H1 (cell line): ENCODE measurements around the gene GID8. TPM values are rescaled to one million over a fixed set of nuclear protein-coding genes. Genes with fewer than 3 reads are reported as not detected.
A peak's percentile ranks its signal among the peaks of the same experiment; 100 is the strongest.

Source experiments
- CTCF ChIA-PET: fragments of 300-600 bp; sonication (Branson Sonifier 250); formaldehyde crosslinking; loops from one replicate; lab custom pipeline; 2021; ENCODE audit not compliant: partially characterized antibody; lab: Charles Lee
- POLR2A ChIA-PET: fragments of 300-600 bp; sonication (Branson Sonifier 250); formaldehyde crosslinking; loops from one replicate; lab custom pipeline; 2021; ENCODE audit warnings: inconsistent platforms; ENCODE audit not compliant: partially characterized antibody; lab: Charles Lee
- DNase-seq, 2 experiments: peaks; one replicate each; pipeline versions ENCODE4 v3.0.0 to v3.0.0-alpha.2; 2010 to 2022; ENCODE audit warnings: low spot score in 2 of 2, low read depth in 1 of 2, mixed read lengths in 1 of 2
- FAIRE-seq: peaks from 2 replicates; lab custom pipeline; 2011; peaks lifted over from hg19 to GRCh38; lab: Jason Lieb, UNC
- H2AFZ ChIP-seq: 2 replicates; pipeline ENCODE4 v1.8.1; 2012; ENCODE audit warnings: low read length, inconsistent platforms
- H2AK5ac ChIP-seq: 2 replicates; pipeline ENCODE4 v1.6.1; 2013; ENCODE audit warnings: low read depth, low read length
- H2BK120ac ChIP-seq: replicated peaks from 2 replicates; pipeline ENCODE3; 2013; ENCODE audit warnings: low read depth, low read length, inconsistent platforms
- H2BK12ac ChIP-seq: 2 replicates; pipeline ENCODE4 v1.6.1; 2013; ENCODE audit warnings: low read depth, low read length
- H2BK15ac ChIP-seq: 2 replicates; pipeline ENCODE4 v1.6.1; 2013; ENCODE audit warnings: low read length
- H2BK20ac ChIP-seq: 2 replicates; pipeline ENCODE4 v1.6.1; 2013; ENCODE audit warnings: low read length
- H2BK5ac ChIP-seq: 2 replicates; pipeline ENCODE4 v1.6.1; 2013; ENCODE audit warnings: low read depth, low read length
- H3K14ac ChIP-seq: 2 replicates; pipeline ENCODE4 v1.6.1; 2013; ENCODE audit warnings: inconsistent platforms; ENCODE audit not compliant: insufficient read length
- H3K18ac ChIP-seq: 2 replicates; pipeline ENCODE4 v1.6.1; 2013; ENCODE audit warnings: low read length; ENCODE audit errors: extremely low read depth
- H3K23ac ChIP-seq: 2 replicates; pipeline ENCODE4 v1.6.1; 2013; ENCODE audit warnings: inconsistent platforms; ENCODE audit not compliant: insufficient read length
- H3K23me2 ChIP-seq: 2 replicates; pipeline ENCODE4 v1.6.1; 2013; ENCODE audit warnings: low read depth, low read length
- H3K27ac ChIP-seq: 2 replicates; pipeline ENCODE4 v1.6.1; 2011; ENCODE audit warnings: low read depth, low read length, inconsistent platforms
- H3K27me3 ChIP-seq, 4 experiments: replicated peaks in 1 of 4; 1 replicate in 1 of 4; 2 replicates in 3 of 4; pipeline versions ENCODE4 v1.6.1 to v1.8.1; 2011 to 2013; ENCODE audit warnings: low read length in 3 of 4, mild to moderate bottlenecking in 3 of 4, inconsistent platforms in 2 of 4, mixed read lengths in 2 of 4, moderate library complexity in 1 of 4; ENCODE audit not compliant: control insufficient read depth in 3 of 4, insufficient read depth in 3 of 4; ENCODE audit errors: extremely low read depth in 1 of 4
- H3K36me3 ChIP-seq, 4 experiments: 2 replicates each; pipeline versions ENCODE4 v1.6.1 to v1.8.1; 2011 to 2013; ENCODE audit warnings: mild to moderate bottlenecking in 4 of 4, low read length in 3 of 4, moderate library complexity in 2 of 4, control low read depth in 1 of 4, inconsistent platforms in 1 of 4; ENCODE audit not compliant: insufficient read depth in 4 of 4, control insufficient read depth in 2 of 4
- H3K4ac ChIP-seq: replicated peaks from 2 replicates; pipeline ENCODE3; 2013; ENCODE audit warnings: low read length, low read depth, mixed read lengths, inconsistent platforms; ENCODE audit not compliant: insufficient read length
- H3K4me1 ChIP-seq, 4 experiments: replicated peaks in 1 of 4; 1 replicate in 1 of 4; 2 replicates in 3 of 4; pipeline versions ENCODE4 v1.6.1 to v1.8.1; 2011 to 2013; ENCODE audit warnings: low read length in 3 of 4, inconsistent platforms in 2 of 4, mixed read lengths in 1 of 4; ENCODE audit not compliant: insufficient read depth in 4 of 4, control insufficient read depth in 3 of 4
- H3K4me2 ChIP-seq, 2 experiments: 2 replicates each; pipeline versions ENCODE4 v1.6.1 to v1.8.1; 2011 to 2013; ENCODE audit warnings: low read depth in 2 of 2, low read length in 2 of 2, control low read depth in 1 of 2, inconsistent platforms in 1 of 2, mild to moderate bottlenecking in 1 of 2; ENCODE audit not compliant: insufficient read depth in 1 of 2
- H3K4me3 ChIP-seq, 4 experiments: fragments of 200-600, 300-600 bp in 1 of 4; sonication (generic), shearing (Covaris generic), sonication (Bioruptor Twin) in 1 of 4; 2 replicates each; pipeline versions ENCODE4 v1.5.1 to v1.8.1; 2011 to 2016; ENCODE audit warnings: low read length in 4 of 4, low read depth in 3 of 4, control low read depth in 2 of 4, inconsistent platforms in 2 of 4, mild to moderate bottlenecking in 2 of 4, mixed read lengths in 1 of 4, moderate library complexity in 1 of 4; ENCODE audit not compliant: insufficient read depth in 2 of 4; ENCODE audit errors: extremely low read depth in 1 of 4
- H3K56ac ChIP-seq: replicated peaks from 2 replicates; pipeline ENCODE3; 2013; ENCODE audit warnings: low read depth, mild to moderate bottlenecking, mixed read lengths, low read length, inconsistent platforms; ENCODE audit not compliant: insufficient read length
- H3K79me1 ChIP-seq: 2 replicates; pipeline ENCODE4 v1.6.1; 2013; ENCODE audit warnings: low read depth, low read length, control low read depth
- H3K79me2 ChIP-seq, 2 experiments: 2 replicates each; pipeline versions ENCODE4 v1.6.1 to v1.8.1; 2012 to 2013; ENCODE audit warnings: low read length in 2 of 2, mild to moderate bottlenecking in 2 of 2, inconsistent platforms in 1 of 2; ENCODE audit not compliant: insufficient read depth in 2 of 2, control insufficient read depth in 1 of 2
- H3K9ac ChIP-seq, 4 experiments: replicated peaks in 1 of 4; 1 replicate in 1 of 4; 2 replicates in 3 of 4; pipeline versions ENCODE4 v1.6.1 to v1.8.1; 2011 to 2013; ENCODE audit warnings: low read depth in 3 of 4, low read length in 3 of 4, control low read depth in 2 of 4, mild to moderate bottlenecking in 2 of 4, moderate library complexity in 2 of 4, inconsistent platforms in 1 of 4; ENCODE audit errors: extremely low read depth in 1 of 4
- H3K9me3 ChIP-seq, 2 experiments: 2 replicates each; pipeline versions ENCODE4 v1.6.1 to v1.8.1; 2012 to 2013; ENCODE audit warnings: mild to moderate bottlenecking in 2 of 2, moderate library complexity in 2 of 2, control low read depth in 1 of 2, inconsistent platforms in 1 of 2, low read depth in 1 of 2, low read length in 1 of 2, mixed read lengths in 1 of 2; ENCODE audit not compliant: insufficient read depth in 2 of 2
- H4K20me1 ChIP-seq, 2 experiments: replicated peaks in 1 of 2; 2 replicates each; pipeline versions ENCODE3 to v1.8.1; 2011 to 2013; ENCODE audit warnings: inconsistent platforms in 2 of 2, low read length in 2 of 2, mild to moderate bottlenecking in 1 of 2; ENCODE audit not compliant: insufficient read depth in 2 of 2, control insufficient read depth in 1 of 2
- H4K5ac ChIP-seq: 2 replicates; pipeline ENCODE4 v1.6.1; 2013; ENCODE audit warnings: low read length, low read depth, mixed read lengths, inconsistent platforms; ENCODE audit not compliant: insufficient read length
- H4K8ac ChIP-seq: 2 replicates; pipeline ENCODE4 v1.8.0; 2013; ENCODE audit warnings: mild to moderate bottlenecking, moderate library complexity, low read length, inconsistent platforms; ENCODE audit not compliant: insufficient read depth; ENCODE audit errors: extremely low read depth
- H4K91ac ChIP-seq: replicated peaks from 2 replicates; pipeline ENCODE3; 2013; ENCODE audit warnings: low read length, mixed read lengths, inconsistent platforms; ENCODE audit not compliant: insufficient read length
- POLR2AphosphoS5 ChIP-seq: IDR thresholded peaks from 2 replicates; pipeline ENCODE4 v1.6.1; 2011; ENCODE audit warnings: low read depth, low read length
- RAD21 ChIP-seq, 2 experiments: IDR thresholded peaks in 1 of 2; conservative IDR thresholded peaks in 1 of 2; 2 replicates each; pipeline ENCODE4 v1.6.1; 2011; ENCODE audit warnings: low read depth in 2 of 2, low read length in 2 of 2, improper control_type of control experiment in 1 of 2, inconsistent platforms in 1 of 2, mild to moderate bottlenecking in 1 of 2, moderate library complexity in 1 of 2
- WGBS, 2 experiments: shearing (Covaris generic) in 1 of 2; methylation state at CpG; one replicate each; pipeline versions ENCODE4 v1.1.6 to v1.1.7; 2013 to 2015; ENCODE audit warnings: low lambda C conversion rate in 2 of 2, mixed read lengths in 2 of 2, inconsistent platforms in 1 of 2, low coverage in 1 of 2, missing lambda C conversion rate in 1 of 2; ENCODE audit not compliant: insufficient replicate concordance in 2 of 2, insufficient coverage in 1 of 2, insufficient read length in 1 of 2; ENCODE audit errors: extremely low coverage in 1 of 2, missing lambda C conversion rate in 1 of 2; 5-methylcytosine and 5-hydroxymethylcytosine counted together
- polyA plus RNA-seq, 7 experiments: library from polyadenylated mRNA; depleted of rRNA in 3 of 7; stranded (reverse) in 5 of 7; unstranded in 2 of 7; fragments of >200 nt in 5 of 7; fragments of 200-250 nt in 2 of 7; gene quantifications; 1 replicate in 5 of 7; 2 replicates in 1 of 7; 4 replicates in 1 of 7; pipeline versions ENCODE4 v1.2.1 to v1.2.3, GENCODE V29; 2011 to 2013; ENCODE audit warnings: missing spikeins in 2 of 7, mixed read lengths in 2 of 7
- total RNA-seq: library from RNA; stranded (reverse); fragmentation: NEBNext Ultra II Directional; extraction: Animal tissue kit (Norgen Biotek cat#: 25700); gene quantifications from 2 replicates; pipeline ENCODE4 v1.2.1, GENCODE V29; 2021

The GID8 gene
- total and polyA plus RNA-seq, 2 of the 8 experiments (the other 6 are each of a cell fraction or from before 2014, with no cell fraction given), result 39.7 to 72.9 TPM

DNA sequence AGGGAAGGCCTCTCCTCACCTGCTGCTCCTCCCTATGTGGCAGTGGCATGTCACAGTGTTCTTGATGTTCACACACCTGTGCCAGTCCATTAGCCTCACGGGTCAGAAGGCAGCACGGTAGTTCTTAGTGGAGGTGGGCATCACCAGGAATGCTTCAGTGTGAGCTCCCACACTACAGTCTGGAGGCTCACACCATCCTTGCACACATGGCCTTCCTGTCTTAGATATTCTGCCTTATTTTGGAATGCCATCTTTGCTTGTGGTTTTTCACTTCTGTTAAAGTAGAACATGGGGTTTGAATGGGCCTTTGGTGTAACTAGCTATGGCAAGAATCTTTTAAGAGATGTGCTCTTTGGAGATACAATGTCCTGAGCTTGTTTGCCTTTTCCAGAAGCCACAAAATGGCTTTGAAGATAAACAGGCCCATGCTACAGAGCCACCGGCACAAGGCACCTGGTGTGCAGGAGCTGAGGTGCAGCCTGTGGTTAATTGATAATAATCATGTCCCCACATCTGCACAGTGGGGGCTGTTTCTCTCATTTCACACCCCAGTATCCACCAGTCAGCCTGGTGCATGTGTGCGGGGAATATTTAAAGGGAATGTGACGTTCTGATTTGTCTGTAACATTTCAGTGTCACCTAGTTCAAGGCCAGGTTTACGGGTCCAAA is 11.3 kb downstream of the GID8 start:
- Histone ChIP-seq H4K91ac (peak overlapping the region; percentile 10), H2BK15ac (no peak overlapping the region), H3K4me3 (no peak overlapping the region), H2BK5ac (no peak overlapping the region), H3K23me2 (peaks cover 11% of the 10 kb centered on the region; the same call in 1 of the 2 replicates), H3K9me3 (no peaks in the 10 kb centered on the region), H2BK20ac (no peak overlapping the region), H2AK5ac (no peak overlapping the region), H2BK12ac (no peak overlapping the region), H3K23ac (no peak overlapping the region), H3K79me2 (peaks cover 0 to 37% of the 10 kb centered on the region in 2 experiments; a peak in 2 of 4 replicates), H2BK120ac (no peak overlapping the region), H3K4me2 (no peak overlapping the region), H3K36me3 (peaks cover 16 to 53% (median 34%) of the 10 kb centered on the region in 4 experiments), H3K27me3 (no peaks in the 10 kb centered on the region), H3K14ac (no peak overlapping the region), H3K4me1 (peaks cover 2 to 18% (median 11%) of the 10 kb centered on the region in 4 experiments), H3K9ac (no peak overlapping the region), H3K4ac (no peak overlapping the region), H3K79me1 (peaks cover 10% of the 10 kb centered on the region; the same call in 1 of the 2 replicates), H4K8ac (no peak overlapping the region), H4K5ac (no peak overlapping the region), H3K27ac (no peak overlapping the region), H2AFZ (no peak overlapping the region), H3K56ac (no peak overlapping the region), H3K18ac (no peak overlapping the region), H4K20me1 (peaks cover 5 to 19% of the 10 kb centered on the region in 2 experiments)
- peak; percentile 18; the same call in 1 of the 2 replicates for TF ChIP-seq POLR2AphosphoS5
- TF ChIP-seq RAD21 (IDR thresholded peaks at IDR 0.05 in 1 of 2, conservative IDR thresholded peaks at IDR 0.05 in 1 of 2; ENCODE audit: low read depth in 2 of 2, low read length in 2 of 2), result no peak
- DNase-seq (no peak), FAIRE-seq (no peak)
- 92% methylated on average over 6 of the region's 6 CpGs; no CpG with 5 or more reads in 1 of the 2 experiments for WGBS, 2 experiments
- POLR2A ChIA-PET, result interaction anchor here (0.7 to 19.4 kb wide), 5 partner anchors 12 to 48 kb away, joined by 3 to 363 read pairs (median 14); partner anchors contain the start of genes DIDO1 and GID8
- CTCF ChIA-PET, result interaction anchor here (0.6 to 7.0 kb wide), 14 partner anchors 10 to 494 kb away, joined by 3 to 50 read pairs (median 4); no protein-coding TSS in a partner anchor
